BLaER1 treated with 17β-estradiol and CSF1 and Interleukin-3, amounts not matched to agents 10 nM and 100 nM (cell line): ENCODE data around the gene PTPRN2.

Source experiments
- H3K27ac ChIP-seq, 11 experiments: shearing (Covaris generic); formaldehyde crosslinking; 2 replicates each; pipeline ENCODE4 v1.8.1; 2022
- H3K27me3 ChIP-seq, 11 experiments: shearing (Covaris generic); formaldehyde crosslinking; 2 replicates each; pipeline ENCODE4 v1.8.1; 2022
- H3K36me3 ChIP-seq, 11 experiments: shearing (Covaris generic); formaldehyde crosslinking; 2 replicates each; pipeline ENCODE4 v1.8.1; 2022
- H3K4me1 ChIP-seq, 10 experiments: shearing (Covaris generic); formaldehyde crosslinking; 2 replicates each; pipeline ENCODE4 v1.8.1; 2022
- H3K4me2 ChIP-seq, 11 experiments: shearing (Covaris generic); formaldehyde crosslinking; 2 replicates each; pipeline ENCODE4 v1.8.1; 2022
- H3K4me3 ChIP-seq, 10 experiments: shearing (Covaris generic); formaldehyde crosslinking; 2 replicates each; pipeline ENCODE4 v1.8.1; 2022
- H3K9ac ChIP-seq, 11 experiments: shearing (Covaris generic); formaldehyde crosslinking; 2 replicates each; pipeline ENCODE4 v1.8.1; 2022
- H3K9me3 ChIP-seq, 11 experiments: shearing (Covaris generic); formaldehyde crosslinking; replicated peaks in 1 of 11; 2 replicates each; pipeline ENCODE4 v1.8.1; 2022
- H4K20me1 ChIP-seq, 11 experiments: shearing (Covaris generic); formaldehyde crosslinking; 2 replicates each; pipeline ENCODE4 v1.8.1; 2022
- Cebpa-rat ChIP-seq, 11 experiments: shearing (Covaris generic); IDR thresholded peaks; 2 replicates each; pipeline ENCODE4 v1.8.1; 2022

PTPRN2 gene

GRCh38 chr7:157500171-157500960 is 1087.3 kb downstream of the PTPRN2 start:
- TF ChIP-seq Cebpa-rat (IDR thresholded peaks at IDR 0.05): no peak
- Histone ChIP-seq H3K27ac (no peak overlapping the region), H3K9me3 (peaks cover 0 to 5% (median 0%) of the 10 kb centered on the region in 11 experiments; a peak in 2 of 22 replicates), H3K9ac (no peak overlapping the region), H3K4me1 (peaks cover 18 to 31% (median 27%) of the 10 kb centered on the region in 10 experiments), H3K4me2 (no peak overlapping the region), H3K27me3 (peaks cover 0 to 5% (median 0%) of the 10 kb centered on the region in 11 experiments; a peak in 4 of 22 replicates), H4K20me1 (no peaks in the 10 kb centered on the region; a peak in 2 of 22 replicates), H3K36me3 (no peaks in the 10 kb centered on the region), H3K4me3 (no peak overlapping the region)

DNA sequence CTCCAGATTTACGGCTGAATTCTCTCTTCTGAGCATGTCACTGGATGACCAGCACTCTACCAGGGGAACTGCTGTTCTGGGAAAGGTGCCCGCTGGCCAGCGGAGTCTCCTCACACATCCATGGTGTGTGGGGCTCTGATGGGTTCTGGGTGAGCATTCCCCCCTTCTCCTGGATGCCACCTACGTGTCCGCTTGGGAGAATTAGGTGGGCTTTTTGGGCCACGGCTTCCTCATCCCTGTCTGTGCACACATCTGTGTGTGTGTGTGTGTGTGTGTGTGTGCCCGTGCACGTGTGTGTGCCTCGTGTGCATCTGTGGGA is 1087.8 kb downstream of the PTPRN2 start:
- Histone ChIP-seq H3K9me3 (peaks cover 0 to 5% (median 0%) of the 10 kb centered on the region in 11 experiments; a peak in 1 of 22 replicates), H3K9ac (no peak overlapping the region), H3K27ac (no peak overlapping the region), H3K4me1 (peaks cover 18 to 31% (median 27%) of the 10 kb centered on the region in 10 experiments), H3K36me3 (no peaks in the 10 kb centered on the region), H4K20me1 (no peaks in the 10 kb centered on the region; a peak in 2 of 22 replicates), H3K4me2 (no peak overlapping the region), H3K4me3 (no peak overlapping the region), H3K27me3 (peaks cover 0 to 6% (median 2%) of the 10 kb centered on the region in 11 experiments; a peak in 9 of 22 replicates)
- no peak for TF ChIP-seq Cebpa-rat (IDR thresholded peaks at IDR 0.05)

DNA sequence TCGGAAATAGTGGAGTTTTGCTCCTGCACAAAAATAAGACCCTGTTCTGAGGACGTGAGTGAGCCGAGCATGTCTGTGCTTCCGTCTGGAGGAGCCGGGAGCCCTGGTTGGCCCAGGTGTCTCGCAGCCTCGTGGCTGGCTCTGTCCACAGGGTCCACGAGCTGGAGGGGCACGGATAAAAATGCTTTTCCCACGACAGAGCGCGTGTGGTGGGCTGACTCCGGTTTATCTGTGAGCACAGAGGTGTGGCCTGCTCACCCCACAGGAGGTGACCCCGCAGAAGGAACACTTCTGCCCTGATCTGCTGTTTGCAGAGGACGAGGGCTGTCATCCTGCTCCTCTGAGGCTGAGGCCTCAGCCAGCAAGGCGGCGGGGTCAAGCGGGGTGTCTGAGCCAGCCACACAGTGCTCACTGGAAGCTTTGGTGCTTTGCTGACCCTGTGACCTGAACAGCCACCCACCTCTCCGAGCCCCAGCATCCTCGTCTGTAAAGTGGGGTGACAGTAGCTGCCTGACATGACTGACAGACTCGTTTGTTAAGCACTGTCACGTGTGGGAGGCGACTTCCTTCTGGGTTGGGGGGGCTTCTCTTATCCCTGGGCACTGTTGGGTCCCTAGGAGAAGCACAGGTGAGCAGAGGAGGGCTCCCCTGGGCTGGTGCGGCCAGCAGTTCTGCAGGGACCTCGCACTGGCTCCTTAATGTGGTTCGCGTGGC is 1088.3 kb downstream of the PTPRN2 start:
- peaks cover 18 to 30% (median 27%) of the 10 kb centered on the region in 10 experiments for H3K4me1 ChIP-seq
- peaks cover 0 to 5% (median 0%) of the 10 kb centered on the region in 11 experiments; a peak in 1 of 22 replicates for H3K9me3 ChIP-seq
- H4K20me1 ChIP-seq: no peaks in the 10 kb centered on the region; a peak in 2 of 22 replicates
- H3K4me2 ChIP-seq: no peak overlapping the region
- no peak overlapping the region for H3K4me3 ChIP-seq
- H3K27me3 ChIP-seq: peaks cover 1 to 11% (median 7%) of the 10 kb centered on the region in 11 experiments; a peak in 14 of 22 replicates
- no peak overlapping the region for H3K27ac ChIP-seq
- TF ChIP-seq Cebpa-rat (IDR thresholded peaks at IDR 0.05): no peak
- no peak overlapping the region for H3K9ac ChIP-seq
- no peaks in the 10 kb centered on the region for H3K36me3 ChIP-seq

DNA sequence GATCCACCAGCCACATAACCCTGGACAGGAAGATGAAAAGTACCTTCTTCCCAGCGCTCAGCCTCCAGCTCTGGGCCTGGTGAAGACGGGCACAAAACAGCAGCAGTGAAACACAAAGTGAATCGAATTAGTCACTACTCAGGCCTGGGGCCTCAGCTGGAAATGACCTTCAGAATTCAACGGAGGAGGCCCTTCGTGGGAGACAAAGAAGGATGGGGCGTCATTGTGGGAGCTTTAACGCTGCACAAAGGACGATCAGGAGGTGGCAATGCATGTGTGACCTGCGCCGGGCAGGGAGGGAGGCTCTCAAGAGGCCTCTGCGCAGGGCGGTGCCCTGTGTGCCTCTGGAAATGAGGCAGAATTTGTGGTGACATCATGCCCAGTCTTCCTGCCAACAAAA is 1089.0 kb downstream of the PTPRN2 start:
- Histone ChIP-seq H4K20me1 (peaks cover 0 to 1% (median 0%) of the 10 kb centered on the region in 11 experiments; a peak in 3 of 22 replicates), H3K4me3 (no peak overlapping the region), H3K27ac (no peak overlapping the region), H3K9ac (no peak overlapping the region), H3K27me3 (peaks cover 7 to 18% (median 13%) of the 10 kb centered on the region in 11 experiments; a peak in 21 of 22 replicates), H3K36me3 (no peaks in the 10 kb centered on the region), H3K9me3 (peaks cover 0 to 5% (median 0%) of the 10 kb centered on the region in 11 experiments; a peak in 1 of 22 replicates), H3K4me2 (no peak overlapping the region), H3K4me1 (peaks cover 18 to 26% (median 24%) of the 10 kb centered on the region in 10 experiments)
- TF ChIP-seq Cebpa-rat (IDR thresholded peaks at IDR 0.05): no peak

DNA sequence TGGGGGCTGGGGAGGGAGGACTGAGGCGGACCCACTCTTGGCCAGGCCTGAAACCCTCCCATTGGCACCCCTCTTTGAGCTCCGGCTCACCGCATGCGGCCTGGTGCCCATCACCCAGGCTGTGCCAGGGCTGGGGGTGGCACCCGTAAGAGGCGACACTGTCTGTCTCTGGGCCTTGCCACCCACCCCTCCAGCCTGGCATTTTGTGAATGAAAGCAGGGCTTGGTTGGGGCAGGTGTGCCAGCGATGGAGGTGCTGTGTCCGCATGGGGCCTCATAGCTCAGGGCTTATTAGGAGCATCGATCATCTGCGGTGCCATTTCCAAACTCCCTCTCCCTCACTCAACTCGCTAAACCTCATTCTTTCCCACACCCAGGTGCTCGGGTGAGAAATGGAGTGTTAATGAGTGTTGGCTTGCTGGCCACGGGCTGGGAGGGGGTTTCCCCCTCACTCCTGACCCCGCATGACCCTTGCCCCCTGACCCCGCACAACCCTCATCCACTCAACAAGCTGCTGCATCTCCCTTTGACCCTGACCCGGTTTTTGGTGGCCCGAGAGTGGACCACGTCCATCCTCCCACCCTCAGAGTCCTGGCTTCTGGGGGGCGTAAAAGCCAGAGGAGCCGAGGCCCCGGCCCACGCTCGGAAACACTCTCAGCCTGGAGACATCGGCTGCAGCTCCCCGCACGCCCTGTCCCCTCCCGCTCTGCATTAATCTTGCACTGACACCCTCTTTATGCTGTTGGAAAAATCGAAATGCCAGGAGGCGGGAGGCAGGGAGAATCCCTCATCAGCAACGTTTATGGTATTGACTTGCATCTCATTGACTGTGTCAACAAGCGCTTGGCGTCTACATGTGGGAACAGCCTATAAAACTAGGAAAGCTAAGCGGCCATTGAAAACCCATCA is 1089.6 kb downstream of the PTPRN2 start:
- Histone ChIP-seq H3K36me3 (no peaks in the 10 kb centered on the region), H3K27ac (no peak overlapping the region), H3K9ac (no peak overlapping the region), H3K4me2 (no peak overlapping the region), H3K9me3 (peaks cover 0 to 5% (median 0%) of the 10 kb centered on the region in 11 experiments; a peak in 4 of 22 replicates), H3K4me1 (peaks cover 11 to 25% (median 17%) of the 10 kb centered on the region in 10 experiments), H3K27me3 (peaks cover 13 to 24% (median 20%) of the 10 kb centered on the region in 11 experiments; a peak in 21 of 22 replicates), H4K20me1 (peaks cover 0 to 6% (median 0%) of the 10 kb centered on the region in 11 experiments; a peak in 3 of 22 replicates), H3K4me3 (no peak overlapping the region)
- no peak for TF ChIP-seq Cebpa-rat (IDR thresholded peaks at IDR 0.05)

DNA sequence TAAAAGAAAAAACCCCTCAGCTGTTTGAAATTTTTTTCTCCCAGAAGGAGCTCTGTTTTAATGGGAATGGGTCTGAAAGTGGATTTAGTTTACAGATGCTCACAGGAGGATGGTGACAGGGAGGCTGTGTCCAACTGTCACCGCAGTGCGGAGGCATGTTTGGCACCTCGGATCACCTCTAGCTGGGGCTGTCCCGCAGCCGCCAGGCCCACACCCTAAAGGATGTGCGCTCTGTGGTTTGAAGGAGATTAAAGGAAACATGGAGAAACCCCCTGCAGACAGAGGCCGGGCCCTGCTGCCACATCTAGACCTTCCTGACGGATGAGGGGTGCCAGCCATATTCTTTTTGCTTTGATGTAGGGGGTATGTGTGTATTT is 1090.3 kb downstream of the PTPRN2 start:
- Histone ChIP-seq H3K36me3 (no peaks in the 10 kb centered on the region), H3K27me3 (peaks cover 13 to 27% (median 23%) of the 10 kb centered on the region in 11 experiments; a peak in 21 of 22 replicates), H3K4me3 (no peak overlapping the region), H3K9me3 (peaks cover 0 to 8% (median 1%) of the 10 kb centered on the region in 11 experiments; a peak in 11 of 22 replicates), H3K27ac (no peak overlapping the region), H3K4me2 (no peak overlapping the region), H4K20me1 (peaks cover 0 to 6% (median 0%) of the 10 kb centered on the region in 11 experiments; a peak in 3 of 22 replicates), H3K4me1 (peaks cover 8 to 25% (median 14%) of the 10 kb centered on the region in 10 experiments), H3K9ac (no peak overlapping the region)
- TF ChIP-seq Cebpa-rat (IDR thresholded peaks at IDR 0.05): no peak

DNA sequence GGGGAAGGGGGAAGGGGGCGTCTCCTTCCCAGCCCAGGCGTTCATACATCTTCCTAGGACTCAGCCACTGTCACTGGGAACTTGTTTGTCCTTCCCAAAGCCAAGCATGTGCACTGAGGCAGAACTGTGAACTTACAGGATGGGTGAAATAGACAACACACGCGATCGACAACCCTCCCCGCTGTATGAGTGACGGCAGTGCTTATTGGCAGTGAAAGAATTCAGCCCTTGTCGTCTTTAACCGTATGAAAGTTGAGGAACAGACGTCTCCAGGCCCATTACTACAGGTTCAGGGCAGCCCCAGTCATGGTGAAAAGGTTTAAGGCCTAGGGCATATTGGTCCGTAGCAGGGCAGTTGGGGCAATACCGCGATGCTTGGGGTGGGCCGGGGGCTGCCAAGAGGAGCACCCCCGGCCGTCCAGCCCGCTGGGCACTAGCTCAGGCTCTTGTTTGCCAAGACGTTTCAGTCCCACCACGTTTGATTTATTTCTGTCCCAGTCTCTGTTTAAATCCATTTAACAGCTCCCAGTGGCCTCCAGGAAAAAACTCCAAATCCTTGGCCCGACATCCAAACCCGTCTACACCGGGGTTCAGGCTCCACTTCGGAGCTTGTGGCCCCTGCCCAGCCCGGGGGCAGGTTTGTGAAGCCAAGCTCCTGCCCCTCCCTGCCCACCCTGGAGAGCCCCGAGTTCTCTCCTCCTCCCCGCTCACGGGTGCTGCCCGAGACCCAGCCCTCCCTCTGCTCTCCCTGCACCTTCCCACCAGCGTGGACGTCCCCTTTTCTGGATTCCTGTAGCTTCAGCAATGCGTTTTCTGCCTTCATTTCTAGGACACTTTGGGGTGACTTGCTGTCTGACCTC is 1091.0 kb downstream of the PTPRN2 start:
- H4K20me1 ChIP-seq: peaks cover 0 to 6% (median 0%) of the 10 kb centered on the region in 11 experiments; a peak in 3 of 22 replicates
- peaks cover 13 to 30% (median 26%) of the 10 kb centered on the region in 11 experiments; a peak in 21 of 22 replicates for H3K27me3 ChIP-seq
- H3K4me3 ChIP-seq: no peak overlapping the region
- H3K9ac ChIP-seq: no peak overlapping the region
- no peak overlapping the region for H3K4me2 ChIP-seq
- peaks cover under 1 to 14% (median 8%) of the 10 kb centered on the region in 11 experiments; a peak in 18 of 22 replicates for H3K9me3 ChIP-seq
- H3K27ac ChIP-seq: no peak overlapping the region
- H3K4me1 ChIP-seq: peaks cover 3 to 21% (median 8%) of the 10 kb centered on the region in 10 experiments; a peak in 16 of 20 replicates
- TF ChIP-seq Cebpa-rat (IDR thresholded peaks at IDR 0.05): no peak
- H3K36me3 ChIP-seq: no peaks in the 10 kb centered on the region
